ENCODE data around the gene TLR5. TPM values are rescaled to one million over a fixed set of nuclear protein-coding genes. Genes with fewer than 3 reads are reported as not detected.

TLR5 gene
- total RNA-seq, 1 experiment from 2014 or later, result 0.06 TPM

DNA sequence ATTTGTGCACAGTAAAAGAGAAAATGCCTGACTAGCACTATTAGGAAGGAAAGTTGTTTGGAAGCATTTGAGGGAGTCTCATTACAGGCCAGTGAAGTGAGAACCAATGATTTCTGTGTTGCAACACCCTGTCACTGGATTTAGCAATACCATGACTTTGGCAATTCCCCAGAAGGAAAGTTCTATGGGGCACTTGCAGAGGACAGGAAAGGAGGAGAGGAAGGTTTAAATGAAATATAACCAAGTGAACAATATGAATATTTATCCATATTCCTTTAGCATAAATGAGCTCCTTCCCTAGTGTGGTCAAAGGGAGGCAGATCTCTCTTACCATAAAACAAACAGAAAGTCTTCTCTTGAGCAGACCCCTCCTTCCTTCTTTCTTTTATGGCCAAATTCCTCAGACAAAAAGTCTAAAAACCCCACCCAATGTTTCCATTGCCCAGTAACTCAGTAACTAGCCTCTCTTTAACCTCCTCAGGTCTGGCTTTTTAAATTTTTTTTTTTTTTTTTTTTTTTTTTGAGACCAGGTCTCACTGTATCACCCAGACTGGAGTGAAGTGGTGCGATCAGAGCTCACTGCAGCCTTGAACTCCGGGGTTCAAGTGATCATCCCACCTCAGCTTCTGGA, 5.5 kb downstream of the TLR5 start:
- H3K4me1 ChIP-seq, result no peaks in the 10 kb centered on the region
- DNase-seq, result no peak
- no peaks in the 10 kb centered on the region for H3K36me3 ChIP-seq
- no peaks in the 10 kb centered on the region for H3K9me3 ChIP-seq (replicated peaks)
- H3K27me3 ChIP-seq, result no peaks in the 10 kb centered on the region
- H3K4me3 ChIP-seq, result no peak overlapping the region
- no peak overlapping the region for H3K27ac ChIP-seq

- Histone ChIP-seq H3K27me3 (no peaks in the 10 kb centered on the region), H3K4me1 (no peaks in the 10 kb centered on the region), H3K36me3 (no peaks in the 10 kb centered on the region), H3K27ac (no peak overlapping the region), H3K9me3 (replicated peaks) (no peaks in the 10 kb centered on the region), H3K4me3 (no peak overlapping the region)
- DNase-seq, result no peak
Measured at GRCh38 chr1:223136086-223136485, 7.0 kb downstream of the TLR5 start.

DNA sequence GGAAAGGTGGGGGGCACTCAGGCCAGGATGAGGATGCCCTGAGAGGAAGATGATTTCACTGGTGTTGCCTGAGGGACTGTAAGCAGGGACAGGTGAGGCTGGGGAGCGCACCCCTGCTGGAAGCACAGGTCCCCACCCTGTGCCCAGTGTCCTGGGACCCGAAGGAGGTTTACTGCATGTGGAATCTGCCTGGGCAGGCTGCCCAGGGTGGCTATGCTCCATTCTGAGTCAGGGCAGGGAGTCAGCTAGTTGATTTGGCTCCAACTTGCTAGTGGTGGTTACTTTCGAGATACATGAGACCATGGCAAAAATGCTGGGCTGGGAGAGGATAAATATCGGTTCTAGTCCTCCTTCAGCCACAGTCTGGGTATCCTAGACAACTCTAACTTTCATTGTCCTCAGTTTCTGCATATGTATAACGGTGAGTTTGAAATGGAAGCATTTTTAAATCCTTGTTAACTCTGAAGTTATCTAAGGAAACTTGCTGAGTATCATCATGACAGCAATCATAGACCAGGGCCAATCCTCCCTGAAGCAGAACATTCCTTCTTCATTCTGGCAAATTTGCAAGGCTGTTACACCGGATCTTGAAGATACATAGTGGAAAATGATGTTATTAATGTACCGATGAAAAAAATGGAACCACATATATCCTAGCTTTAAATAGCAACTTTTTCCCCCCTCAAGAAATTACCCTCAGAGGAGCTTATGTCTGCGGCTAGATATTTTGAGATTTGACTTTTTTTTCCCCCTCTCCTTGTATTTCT, 7.7 kb downstream of the TLR5 start:
- no peak for DNase-seq
- H3K9me3 ChIP-seq (replicated peaks), result no peaks in the 10 kb centered on the region
- H3K27ac ChIP-seq, result no peak overlapping the region
- H3K4me3 ChIP-seq, result no peak overlapping the region
- H3K4me1 ChIP-seq, result no peaks in the 10 kb centered on the region
- H3K27me3 ChIP-seq, result no peaks in the 10 kb centered on the region
- no peaks in the 10 kb centered on the region for H3K36me3 ChIP-seq

DNA sequence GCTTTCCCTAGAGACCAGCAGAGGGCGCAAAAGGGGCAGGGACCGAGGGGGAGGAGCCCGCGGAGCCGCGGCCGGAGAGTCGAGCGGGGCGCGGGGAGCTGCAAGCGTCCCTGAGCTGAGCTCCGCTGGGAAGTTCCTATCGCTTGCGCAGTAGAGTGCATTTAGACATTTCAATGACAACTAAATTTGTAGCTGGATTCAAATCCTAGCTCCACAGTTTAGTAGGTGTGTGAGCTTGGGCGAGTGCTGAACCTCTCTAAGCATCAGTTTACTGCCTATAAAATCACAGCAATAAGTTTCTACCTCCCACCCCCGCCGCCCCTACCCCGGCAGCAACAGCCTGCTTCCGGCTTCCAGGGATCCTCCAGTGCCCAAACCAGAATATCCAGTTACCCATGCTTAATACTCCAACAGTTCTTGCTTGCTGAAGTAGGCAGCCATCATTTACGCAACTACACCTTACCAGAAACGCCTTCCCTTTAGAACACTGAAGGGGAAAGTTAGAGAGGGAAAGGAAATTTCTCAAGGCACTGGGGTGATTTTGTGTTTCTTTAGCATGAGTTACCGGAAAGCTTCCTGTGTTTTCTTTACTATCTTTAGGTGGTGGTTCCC, 9.1 kb downstream of the TLR5 start:
- Histone ChIP-seq H3K27me3 (no peaks in the 10 kb centered on the region), H3K9me3 (replicated peaks) (no peaks in the 10 kb centered on the region), H3K27ac (no peak overlapping the region), H3K4me3 (peak overlapping the region; percentile 37), H3K4me1 (no peaks in the 10 kb centered on the region), H3K36me3 (no peaks in the 10 kb centered on the region)
- peak; percentile 82 to 94 for DNase-seq

- Histone ChIP-seq H3K4me3 (no peak overlapping the region), H3K36me3 (no peaks in the 10 kb centered on the region), H3K27me3 (no peaks in the 10 kb centered on the region)
Measured at GRCh38 chr1:223133306-223133823, 9.7 kb downstream of the TLR5 start.

DNA sequence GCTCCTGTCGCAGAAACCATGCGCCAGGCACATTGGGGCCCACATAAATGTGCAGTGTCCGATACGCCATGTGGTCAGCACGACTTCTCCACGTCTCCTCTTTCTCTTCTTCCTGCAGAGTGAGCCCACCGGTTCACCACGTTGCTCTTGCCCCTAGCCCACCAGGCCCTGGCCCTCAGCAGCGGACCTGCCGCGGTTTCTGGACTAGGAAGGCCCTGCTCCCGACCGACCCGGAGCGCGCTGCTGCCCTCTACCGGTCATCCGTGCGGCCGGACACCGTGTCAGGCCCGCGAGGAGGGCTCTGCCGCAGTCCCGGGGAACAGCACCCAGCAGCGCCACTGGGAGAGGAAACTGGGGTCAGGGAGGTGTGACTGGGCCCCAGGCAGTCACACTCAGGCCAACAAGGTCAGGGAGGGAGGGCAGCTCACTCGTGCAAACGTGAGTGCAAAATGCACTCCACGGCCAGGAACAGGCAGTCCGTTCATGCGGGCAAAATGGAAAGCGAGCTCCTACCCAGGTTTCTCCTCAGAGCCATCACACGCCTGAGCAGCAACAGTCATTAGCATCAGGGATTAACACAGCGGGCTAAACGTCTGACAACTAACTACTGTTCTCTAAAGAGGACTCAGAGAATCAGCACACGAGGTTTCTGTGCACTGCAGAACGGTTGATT, 13.7 kb downstream of the TLR5 start:
- Histone ChIP-seq H3K4me3 (no peak overlapping the region), H3K27ac (no peak overlapping the region), H3K9me3 (replicated peaks) (no peaks in the 10 kb centered on the region), H3K36me3 (no peaks in the 10 kb centered on the region), H3K4me1 (no peaks in the 10 kb centered on the region), H3K27me3 (no peaks in the 10 kb centered on the region)
- DNase-seq, result peak in 1 of 2 experiments; percentile 20

More at GRCh38 chr1:223133306-223133823, 9.7 kb downstream of the TLR5 start:
- Histone ChIP-seq H3K9me3 (replicated peaks) (no peaks in the 10 kb centered on the region), H3K27ac (no peak overlapping the region), H3K4me1 (no peaks in the 10 kb centered on the region)
- no peak for DNase-seq

DNA sequence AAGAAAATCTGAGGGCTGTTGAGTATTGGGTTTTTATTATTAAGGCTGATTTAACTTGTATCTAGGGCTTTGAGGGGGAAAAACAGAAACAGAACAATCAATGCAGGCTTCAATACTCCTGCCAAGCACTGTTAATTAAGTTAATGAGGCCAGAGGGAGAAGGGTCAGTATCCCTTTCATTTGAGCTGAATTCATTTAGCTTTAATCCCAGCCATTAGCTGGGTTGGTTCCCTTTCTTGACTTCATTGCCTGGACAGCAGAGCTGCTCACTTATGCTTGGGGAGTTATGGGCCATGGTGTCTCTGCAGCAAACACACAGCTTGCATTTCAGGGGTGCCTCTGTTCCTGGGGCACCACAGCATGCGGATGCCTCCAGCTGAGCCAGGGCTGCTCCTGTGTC, 16.3 kb downstream of the TLR5 start:
- H3K9me3 ChIP-seq (replicated peaks), result no peaks in the 10 kb centered on the region
- no peaks in the 10 kb centered on the region for H3K27me3 ChIP-seq
- no peak for DNase-seq
- no peaks in the 10 kb centered on the region for H3K36me3 ChIP-seq
- no peak overlapping the region for H3K27ac ChIP-seq
- no peak overlapping the region for H3K4me3 ChIP-seq
- no peaks in the 10 kb centered on the region for H3K4me1 ChIP-seq

- Histone ChIP-seq H3K4me1 (no peaks in the 10 kb centered on the region), H3K9me3 (replicated peaks) (no peaks in the 10 kb centered on the region), H3K27ac (no peak overlapping the region), H3K27me3 (no peaks in the 10 kb centered on the region), H3K4me3 (no peak overlapping the region), H3K36me3 (no peaks in the 10 kb centered on the region)
- no peak for DNase-seq
Measured at GRCh38 chr1:223125766-223126165, 17.3 kb downstream of the TLR5 start.

- Histone ChIP-seq H3K4me1 (no peaks in the 10 kb centered on the region), H3K36me3 (no peaks in the 10 kb centered on the region), H3K4me3 (no peak overlapping the region), H3K27ac (no peak overlapping the region), H3K27me3 (no peaks in the 10 kb centered on the region), H3K9me3 (replicated peaks) (no peaks in the 10 kb centered on the region)
- no peak for DNase-seq
Measured at GRCh38 chr1:223123011-223123610, 19.9 kb downstream of the TLR5 start.

- Histone ChIP-seq H3K4me1 (no peaks in the 10 kb centered on the region), H3K27ac (no peak overlapping the region), H3K4me3 (no peak overlapping the region), H3K9me3 (replicated peaks) (no peaks in the 10 kb centered on the region), H3K36me3 (no peaks in the 10 kb centered on the region), H3K27me3 (no peaks in the 10 kb centered on the region; the same call in 1 of the 2 replicates)
- DNase-seq, result no peak
Measured at GRCh38 chr1:223118418-223118817, 24.6 kb downstream of the TLR5 start.

DNA sequence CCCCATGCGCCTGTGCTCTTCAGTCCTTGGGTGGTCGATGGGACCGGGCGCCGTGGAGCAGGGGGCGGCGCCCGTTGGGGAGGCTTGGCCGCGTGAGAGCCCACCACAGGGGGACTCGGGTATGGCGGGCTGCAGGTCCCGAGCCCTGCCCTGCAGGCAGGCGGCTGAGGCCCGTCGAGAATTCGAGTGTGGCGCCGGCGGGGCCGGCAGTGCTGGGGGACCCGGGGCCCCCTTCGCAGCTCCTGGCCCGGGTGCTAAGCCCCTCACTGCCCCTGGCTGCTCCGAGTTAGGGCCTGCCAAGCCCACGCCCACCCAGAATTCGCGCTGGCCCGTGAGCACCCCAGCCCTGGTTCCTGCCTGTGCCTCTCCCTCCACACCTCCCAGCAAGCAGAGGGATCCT, 26.1 kb downstream of the TLR5 start:
- DNase-seq, result no peak
- H3K36me3 ChIP-seq, result no peaks in the 10 kb centered on the region
- H3K27ac ChIP-seq, result no peak overlapping the region
- no peak overlapping the region for H3K4me3 ChIP-seq
- peaks cover 5% of the 10 kb centered on the region for H3K27me3 ChIP-seq
- no peaks in the 10 kb centered on the region for H3K9me3 ChIP-seq (replicated peaks)
- H3K4me1 ChIP-seq, result no peaks in the 10 kb centered on the region

- H3K4me3 ChIP-seq, result no peak overlapping the region
- peaks cover 14% of the 10 kb centered on the region for H3K27me3 ChIP-seq
- H3K36me3 ChIP-seq, result no peaks in the 10 kb centered on the region
- H3K9me3 ChIP-seq (replicated peaks), result no peaks in the 10 kb centered on the region
- DNase-seq, result no peak
- no peaks in the 10 kb centered on the region for H3K4me1 ChIP-seq
- H3K27ac ChIP-seq, result no peak overlapping the region
Measured at GRCh38 chr1:223114871-223115270, 28.2 kb downstream of the TLR5 start.

GRCh38 chr1:223110952-223111351, 32.1 kb downstream of the TLR5 start:
- no peaks in the 10 kb centered on the region for H3K36me3 ChIP-seq

GRCh38 chr1:223109581-223110026, 33.4 kb downstream of the TLR5 start:
- H3K27me3 ChIP-seq, result peaks cover 14% of the 10 kb centered on the region
- H3K9me3 ChIP-seq (replicated peaks), result no peaks in the 10 kb centered on the region
- DNase-seq, result no peak

More at GRCh38 chr1:223110952-223111351, 32.1 kb downstream of the TLR5 start:
- Histone ChIP-seq H3K4me3 (no peak overlapping the region), H3K27ac (no peak overlapping the region), H3K9me3 (replicated peaks) (no peaks in the 10 kb centered on the region), H3K4me1 (no peaks in the 10 kb centered on the region), H3K27me3 (peaks cover 14% of the 10 kb centered on the region)
- DNase-seq, result no peak

More at GRCh38 chr1:223109581-223110026, 33.4 kb downstream of the TLR5 start:
- H3K4me3 ChIP-seq, result no peak overlapping the region
- no peaks in the 10 kb centered on the region for H3K36me3 ChIP-seq
- no peak overlapping the region for H3K27ac ChIP-seq
- H3K4me1 ChIP-seq, result no peaks in the 10 kb centered on the region

Data from SJCRH30 (cell line).